H1 (cell line): ENCODE measurements around the gene FKBP1B. TPM values are rescaled to one million over a fixed set of nuclear protein-coding genes. Genes with fewer than 3 reads are reported as not detected.

Source experiments
- MAX ChIP-seq: IDR thresholded peaks from 2 replicates; pipeline ENCODE4 v1.6.1; 2012; ENCODE audit warnings: inconsistent platforms
- RBBP5 ChIP-seq: IDR thresholded peaks from 2 replicates; pipeline ENCODE4 v1.7.1; 2012; ENCODE audit warnings: low read depth, mild to moderate bottlenecking, inconsistent platforms, low read length, moderate library complexity, borderline replicate concordance
- SIN3A ChIP-seq, 2 experiments: IDR thresholded peaks in 1 of 2; conservative IDR thresholded peaks in 1 of 2; 2 replicates each; pipeline ENCODE4 v1.6.1; 2011 to 2012; ENCODE audit warnings: low read length in 2 of 2, improper control_type of control experiment in 1 of 2, low read depth in 1 of 2, mild to moderate bottlenecking in 1 of 2
- polyA plus RNA-seq, 7 experiments: library from polyadenylated mRNA; depleted of rRNA in 3 of 7; stranded (reverse) in 5 of 7; unstranded in 2 of 7; fragments of >200 nt in 5 of 7; fragments of 200-250 nt in 2 of 7; gene quantifications; 1 replicate in 5 of 7; 2 replicates in 1 of 7; 4 replicates in 1 of 7; pipeline versions ENCODE4 v1.2.1 to v1.2.3, GENCODE V29; 2011 to 2013; ENCODE audit warnings: missing spikeins in 2 of 7, mixed read lengths in 2 of 7
- total RNA-seq: library from RNA; stranded (reverse); fragmentation: NEBNext Ultra II Directional; extraction: Animal tissue kit (Norgen Biotek cat#: 25700); gene quantifications from 2 replicates; pipeline ENCODE4 v1.2.1, GENCODE V29; 2021

Gene FKBP1B
- total and polyA plus RNA-seq, 2 of the 8 experiments (the other 6 are each of a cell fraction or from before 2014, with no cell fraction given) = 50.8 to 151 TPM

- TF ChIP-seq SIN3A (conservative IDR thresholded peaks at IDR 0.05 in 1 of 2, IDR thresholded peaks at IDR 0.05 in 1 of 2; ENCODE audit: low read depth in 1 of 2, low read length in 2 of 2) (no peak), MAX (no peak), RBBP5 (no peak)
Observed at GRCh38 chr2:24047703-24048033, 1.9 kb upstream of the FKBP1B start (continued).
